Sigmoid colon (tissue), 7 donors: ENCODE results near the gene DTNBP1. TPM values are rescaled to one million over a fixed set of nuclear protein-coding genes. Genes with fewer than 3 reads are reported as not detected.

ENCODE experiments used
- DNase-seq: peaks from one replicate; pipeline ENCODE4 v3.0.0-alpha.2; 2019
- H3K27ac ChIP-seq, 4 donors: fragments of 200-600 bp; sonication (generic); one replicate each; pipeline ENCODE4 v1.5.1; 2016 to 2019; ENCODE audit warnings: mild to moderate bottlenecking in 1 of 4
- H3K27me3 ChIP-seq, 3 donors: fragments of 200-600 bp; sonication (generic); one replicate each; pipeline ENCODE4 v1.5.1; 2019; ENCODE audit warnings: mild to moderate bottlenecking in 1 of 3
- H3K36me3 ChIP-seq, 4 donors: fragments of 200-600 bp; sonication (generic); one replicate each; pipeline ENCODE4 v1.5.1; 2016 to 2019
- H3K4me1 ChIP-seq, 4 donors: fragments of 200-600 bp; sonication (generic); one replicate each; pipeline ENCODE4 v1.5.1; 2017 to 2019
- H3K4me3 ChIP-seq, 4 donors: fragments of 200-600 bp; sonication (generic); one replicate each; pipeline ENCODE4 v1.5.1; 2017 to 2019; ENCODE audit warnings: mild to moderate bottlenecking in 2 of 4, moderate library complexity in 1 of 4
- H3K9me3 ChIP-seq, 4 donors: fragments of 200-600 bp in 3 of 4; sonication (generic) in 3 of 4; one replicate each; pipeline versions ENCODE4 v1.5.1 to v1.6.1; 2013 to 2019
- EP300 ChIP-seq, 4 donors: sonication (generic); formaldehyde crosslinking; IDR thresholded peaks; one replicate each; pipeline ENCODE4 v1.6.1; 2017; ENCODE audit warnings: antibody characterized with exemption in 4 of 4
- POLR2A ChIP-seq, 2 donors: fragments of 450-650 bp; IDR thresholded peaks; one replicate each; pipeline ENCODE4 v1.6.1; 2016; ENCODE audit warnings: antibody characterized with exemption in 2 of 2, mild to moderate bottlenecking in 2 of 2, moderate library complexity in 2 of 2
- POLR2AphosphoS5 ChIP-seq, 4 donors: sonication (generic); formaldehyde crosslinking; IDR thresholded peaks; one replicate each; pipeline ENCODE4 v1.6.1; 2017; ENCODE audit warnings: antibody characterized with exemption in 4 of 4
- WGBS, 2 donors: extraction: QIAGEN DNeasy Blood & Tissue Kit; methylation state at CpG; one replicate each; pipeline ENCODE4 v1.1.7; 2013; 5-methylcytosine and 5-hydroxymethylcytosine counted together
- intact Hi-C: fragments of 100-400 bp; cut with DNase I; formaldehyde crosslinking; loops from one replicate; pipeline ENCODE4 v1.15.1; 2023
- polyA plus RNA-seq, 3 donors: library from polyadenylated mRNA; stranded (reverse); fragments of 200-250 nt; gene quantifications; one replicate each; pipeline ENCODE4 v1.2.3, GENCODE V29; 2013
- total RNA-seq, 4 donors: library from RNA; depleted of rRNA; stranded (reverse); fragments of >200 nt; gene quantifications; one replicate each; pipeline ENCODE4 v1.1.0, GENCODE V29; 2016
- TF ChIP-seq, protein P1 (sequence below), 4 experiments: fragments of 450-650 bp in 3 of 4; fragments of 200-600 bp in 1 of 4; IDR thresholded peaks; one replicate each; pipeline ENCODE4 v1.5.1; 2016 to 2019; ENCODE audit warnings: antibody characterized with exemption in 4 of 4, mild to moderate bottlenecking in 3 of 4, moderate library complexity in 2 of 4
- donor health status: healthy with polysubstance abuse.
- donor health status: Bipolar disorder and iron deficiency.
- donor health status: healthy.

The DTNBP1 gene
- total and polyA plus RNA-seq, 7 donors = 12.8 to 25.8 (median 18.7) TPM

- peaks cover 12 to 24% (median 18%) of the 10 kb centered on the region in 4 donors for H3K36me3 ChIP-seq
- H3K4me3 ChIP-seq = no peak overlapping the region
- intact Hi-C loops = no loop called here
- 75 to 78% methylated on average over 2 of the region's 2 CpGs for WGBS, 2 donors
- no peaks in the 10 kb centered on the region for H3K27me3 ChIP-seq
- H3K27ac ChIP-seq = no peak overlapping the region
- H3K4me1 ChIP-seq = peaks cover 0 to 15% (median 4%) of the 10 kb centered on the region in 4 donors
- no peaks in the 10 kb centered on the region for H3K9me3 ChIP-seq
- TF ChIP-seq POLR2A (IDR thresholded peaks at IDR 0.05) = no peak
- TF ChIP-seq POLR2AphosphoS5 (IDR thresholded peaks at IDR 0.05) = no peak
- TF ChIP-seq EP300 (IDR thresholded peaks at IDR 0.05) = no peak
- TF ChIP-seq, protein P1, sequence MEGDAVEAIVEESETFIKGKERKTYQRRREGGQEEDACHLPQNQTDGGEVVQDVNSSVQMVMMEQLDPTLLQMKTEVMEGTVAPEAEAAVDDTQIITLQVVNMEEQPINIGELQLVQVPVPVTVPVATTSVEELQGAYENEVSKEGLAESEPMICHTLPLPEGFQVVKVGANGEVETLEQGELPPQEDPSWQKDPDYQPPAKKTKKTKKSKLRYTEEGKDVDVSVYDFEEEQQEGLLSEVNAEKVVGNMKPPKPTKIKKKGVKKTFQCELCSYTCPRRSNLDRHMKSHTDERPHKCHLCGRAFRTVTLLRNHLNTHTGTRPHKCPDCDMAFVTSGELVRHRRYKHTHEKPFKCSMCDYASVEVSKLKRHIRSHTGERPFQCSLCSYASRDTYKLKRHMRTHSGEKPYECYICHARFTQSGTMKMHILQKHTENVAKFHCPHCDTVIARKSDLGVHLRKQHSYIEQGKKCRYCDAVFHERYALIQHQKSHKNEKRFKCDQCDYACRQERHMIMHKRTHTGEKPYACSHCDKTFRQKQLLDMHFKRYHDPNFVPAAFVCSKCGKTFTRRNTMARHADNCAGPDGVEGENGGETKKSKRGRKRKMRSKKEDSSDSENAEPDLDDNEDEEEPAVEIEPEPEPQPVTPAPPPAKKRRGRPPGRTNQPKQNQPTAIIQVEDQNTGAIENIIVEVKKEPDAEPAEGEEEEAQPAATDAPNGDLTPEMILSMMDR (IDR thresholded peaks at IDR 0.05) = no peak
- no peak for DNase-seq
Observed at GRCh38 chr6:15485936-15486335, 176.9 kb downstream of the DTNBP1 start.

- peaks cover 12 to 24% (median 18%) of the 10 kb centered on the region in 4 donors for H3K36me3 ChIP-seq
- peaks cover 0 to 18% (median 7%) of the 10 kb centered on the region in 4 donors for H3K4me1 ChIP-seq
- no peak for DNase-seq
- 97% methylated on average over 4 of the region's 4 CpGs for WGBS, 2 donors
- no peak overlapping the region for H3K4me3 ChIP-seq
- intact Hi-C loops = no loop called here
- TF ChIP-seq POLR2AphosphoS5 (IDR thresholded peaks at IDR 0.05) = no peak
- no peak for TF ChIP-seq EP300 (IDR thresholded peaks at IDR 0.05)
- TF ChIP-seq POLR2A (IDR thresholded peaks at IDR 0.05) = no peak
- TF ChIP-seq, protein P1 (IDR thresholded peaks at IDR 0.05) = no peak
- no peaks in the 10 kb centered on the region for H3K9me3 ChIP-seq
- no peaks in the 10 kb centered on the region for H3K27me3 ChIP-seq
- H3K27ac ChIP-seq = no peak overlapping the region
Observed at GRCh38 chr6:15484821-15485220, 178.0 kb downstream of the DTNBP1 start.

- peaks cover 12 to 21% (median 18%) of the 10 kb centered on the region in 4 donors for H3K36me3 ChIP-seq
- no peaks in the 10 kb centered on the region for H3K27me3 ChIP-seq
- TF ChIP-seq, protein P1 (IDR thresholded peaks at IDR 0.05) = no peak
- TF ChIP-seq POLR2A (IDR thresholded peaks at IDR 0.05) = no peak
- no peak for TF ChIP-seq EP300 (IDR thresholded peaks at IDR 0.05)
- no peak for TF ChIP-seq POLR2AphosphoS5 (IDR thresholded peaks at IDR 0.05)
- peaks cover 0 to 25% (median 11%) of the 10 kb centered on the region in 4 donors for H3K4me1 ChIP-seq
- H3K9me3 ChIP-seq = no peaks in the 10 kb centered on the region
- no peak overlapping the region for H3K27ac ChIP-seq
- H3K4me3 ChIP-seq = no peak overlapping the region
- DNase-seq = no peak
- intact Hi-C loops = no loop called here
- WGBS, 2 donors = 93 to 94% methylated on average over 3 of the region's 3 CpGs
Observed at GRCh38 chr6:15484140-15484539, 178.7 kb downstream of the DTNBP1 start.

DNA sequence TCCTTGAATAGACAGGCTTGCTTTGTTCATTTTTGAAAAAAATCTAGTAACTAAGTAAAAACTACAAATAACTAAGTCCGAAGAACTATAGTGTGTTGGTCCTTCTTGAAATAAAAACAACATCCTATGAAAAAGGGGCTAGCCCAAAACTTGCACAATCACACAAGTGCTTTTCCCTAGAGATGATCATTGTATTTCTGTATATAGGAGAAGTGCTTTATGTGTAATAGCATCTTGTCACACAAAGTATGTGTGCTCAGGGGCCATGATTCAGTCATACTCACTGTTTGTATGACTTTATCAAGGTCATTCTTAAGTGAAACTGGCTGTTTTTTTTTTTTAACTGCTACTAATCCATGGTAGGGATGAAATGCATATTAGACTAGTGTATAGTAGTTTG, 179.8 kb downstream of the DTNBP1 start:
- Histone ChIP-seq H3K4me3 (no peak overlapping the region), H3K36me3 (peaks cover 9 to 11% (median 10%) of the 10 kb centered on the region in 4 donors), H3K27me3 (no peaks in the 10 kb centered on the region), H3K4me1 (peaks cover 0 to 27% (median 11%) of the 10 kb centered on the region in 4 donors), H3K9me3 (no peaks in the 10 kb centered on the region), H3K27ac (no peak overlapping the region)
- no peak for TF ChIP-seq EP300 (IDR thresholded peaks at IDR 0.05)
- no peak for TF ChIP-seq POLR2A (IDR thresholded peaks at IDR 0.05)
- TF ChIP-seq POLR2AphosphoS5 (IDR thresholded peaks at IDR 0.05) = no peak
- TF ChIP-seq, protein P1 (IDR thresholded peaks at IDR 0.05) = no peak
- intact Hi-C loops = no loop called here
- no peak for DNase-seq
- 94 to 98% methylated on average over 1 of the region's 1 CpG for WGBS, 2 donors
